ENCODE results near the gene ZNF525. TPM values are rescaled to one million over a fixed set of nuclear protein-coding genes. Genes with fewer than 3 reads are reported as not detected.

ZNF525 gene
- total and polyA plus RNA-seq, 9 of the 15 experiments (the other 6 are each of a cell fraction or from before 2014, with no cell fraction given): 1.5 to 12.0 (median 6.7) TPM

DNA sequence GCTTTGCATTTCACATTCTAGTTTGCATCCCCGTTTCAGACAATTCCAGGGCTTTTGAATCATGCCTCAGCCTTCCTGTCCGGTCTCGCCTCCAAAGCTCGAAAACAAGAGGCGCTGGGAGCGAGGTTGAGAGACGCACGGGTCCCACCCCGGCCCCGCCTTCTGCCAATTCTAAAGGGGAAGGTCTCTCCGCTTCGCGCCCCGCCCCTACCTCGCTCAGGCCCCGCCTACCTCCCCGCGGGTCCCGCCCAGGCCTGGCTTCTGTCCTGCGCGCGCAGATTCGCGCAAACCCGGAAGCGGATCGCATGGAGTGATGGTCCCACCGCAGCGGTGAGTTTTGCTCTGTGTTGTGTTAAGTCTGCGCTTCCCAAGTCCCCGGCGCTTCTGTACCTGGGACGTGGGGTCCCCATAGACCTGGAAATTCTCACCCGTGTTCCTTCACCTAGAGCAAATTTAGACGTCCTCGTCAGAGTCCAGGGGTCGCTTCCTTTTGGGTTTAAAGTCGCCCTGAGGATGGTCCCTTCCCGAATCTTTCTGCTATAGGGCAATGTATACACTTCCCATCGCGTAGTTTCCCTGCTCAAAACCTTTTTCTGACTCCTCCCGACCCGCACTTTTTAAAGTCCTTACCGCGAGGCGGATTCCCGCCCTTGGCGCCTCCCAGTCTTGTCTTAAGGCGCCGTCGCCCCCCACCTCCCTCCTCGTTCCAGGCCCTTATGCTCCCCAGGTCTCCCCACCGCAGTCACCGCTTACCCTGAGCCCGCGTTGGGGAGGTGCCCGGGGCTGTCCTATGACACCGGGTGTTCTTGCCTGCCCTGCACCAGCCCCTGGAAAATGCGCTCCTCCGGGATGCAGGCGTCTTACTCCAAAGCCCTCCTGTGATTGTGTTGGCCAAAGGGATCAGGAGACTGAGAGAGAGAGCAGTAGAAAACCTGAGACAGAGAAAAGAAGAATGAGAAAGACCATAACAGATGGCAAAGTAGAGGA lies 31.7 kb upstream of the ZNF525 start, which contains the start of gene ZNF845 (continued):
- TF ChIP-seq, protein P1, sequence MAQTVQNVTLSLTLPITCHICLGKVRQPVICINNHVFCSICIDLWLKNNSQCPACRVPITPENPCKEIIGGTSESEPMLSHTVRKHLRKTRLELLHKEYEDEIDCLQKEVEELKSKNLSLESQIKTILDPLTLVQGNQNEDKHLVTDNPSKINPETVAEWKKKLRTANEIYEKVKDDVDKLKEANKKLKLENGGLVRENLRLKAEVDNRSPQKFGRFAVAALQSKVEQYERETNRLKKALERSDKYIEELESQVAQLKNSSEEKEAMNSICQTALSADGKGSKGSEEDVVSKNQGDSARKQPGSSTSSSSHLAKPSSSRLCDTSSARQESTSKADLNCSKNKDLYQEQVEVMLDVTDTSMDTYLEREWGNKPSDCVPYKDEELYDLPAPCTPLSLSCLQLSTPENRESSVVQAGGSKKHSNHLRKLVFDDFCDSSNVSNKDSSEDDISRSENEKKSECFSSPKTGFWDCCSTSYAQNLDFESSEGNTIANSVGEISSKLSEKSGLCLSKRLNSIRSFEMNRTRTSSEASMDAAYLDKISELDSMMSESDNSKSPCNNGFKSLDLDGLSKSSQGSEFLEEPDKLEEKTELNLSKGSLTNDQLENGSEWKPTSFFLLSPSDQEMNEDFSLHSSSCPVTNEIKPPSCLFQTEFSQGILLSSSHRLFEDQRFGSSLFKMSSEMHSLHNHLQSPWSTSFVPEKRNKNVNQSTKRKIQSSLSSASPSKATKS (CRISPR knock-in tag; IDR thresholded peaks at IDR 0.05): no peak
- TF ChIP-seq BRD9 (IDR thresholded peaks at IDR 0.05; ENCODE audit: low read depth, partially characterized antibody): no peak
- no peak for TF ChIP-seq SPI1 (IDR thresholded peaks at IDR 0.05; ENCODE audit: borderline replicate concordance, low read depth, low read length)
- TF ChIP-seq PYGO2 (tag; IDR thresholded peaks at IDR 0.05): no peak
- TF ChIP-seq ZNF707 (CRISPR knock-in tag; conservative IDR thresholded peaks at IDR 0.05): no peak
- no peak for TF ChIP-seq EWSR1 (IDR thresholded peaks at IDR 0.05; ENCODE audit: borderline replicate concordance, low read depth, partially characterized antibody)
- TF ChIP-seq ZFP36 (IDR thresholded peaks at IDR 0.05; ENCODE audit: low read depth, low read length, partially characterized antibody): no peak
- no peak; the same call in 1 of the 2 replicates for TF ChIP-seq SMAD4 (CRISPR knock-in tag; conservative IDR thresholded peaks at IDR 0.05)
- peak; percentile 66 for TF ChIP-seq PHF20 (IDR thresholded peaks at IDR 0.05; ENCODE audit: partially characterized antibody)
- no peak for TF ChIP-seq FOXA3 (CRISPR knock-in tag; conservative IDR thresholded peaks at IDR 0.05 in 1 of 2, IDR thresholded peaks at IDR 0.05 in 1 of 2)
- TF ChIP-seq ZNF76 (CRISPR knock-in tag; IDR thresholded peaks at IDR 0.05; ENCODE audit: borderline replicate concordance): no peak
- no peak for TF ChIP-seq SAFB2 (IDR thresholded peaks at IDR 0.05; ENCODE audit: borderline replicate concordance, low read depth, low read length, severe bottlenecking)
- peak; percentile 60 for TF ChIP-seq EP400 (IDR thresholded peaks at IDR 0.05)
- TF ChIP-seq, protein P2, sequence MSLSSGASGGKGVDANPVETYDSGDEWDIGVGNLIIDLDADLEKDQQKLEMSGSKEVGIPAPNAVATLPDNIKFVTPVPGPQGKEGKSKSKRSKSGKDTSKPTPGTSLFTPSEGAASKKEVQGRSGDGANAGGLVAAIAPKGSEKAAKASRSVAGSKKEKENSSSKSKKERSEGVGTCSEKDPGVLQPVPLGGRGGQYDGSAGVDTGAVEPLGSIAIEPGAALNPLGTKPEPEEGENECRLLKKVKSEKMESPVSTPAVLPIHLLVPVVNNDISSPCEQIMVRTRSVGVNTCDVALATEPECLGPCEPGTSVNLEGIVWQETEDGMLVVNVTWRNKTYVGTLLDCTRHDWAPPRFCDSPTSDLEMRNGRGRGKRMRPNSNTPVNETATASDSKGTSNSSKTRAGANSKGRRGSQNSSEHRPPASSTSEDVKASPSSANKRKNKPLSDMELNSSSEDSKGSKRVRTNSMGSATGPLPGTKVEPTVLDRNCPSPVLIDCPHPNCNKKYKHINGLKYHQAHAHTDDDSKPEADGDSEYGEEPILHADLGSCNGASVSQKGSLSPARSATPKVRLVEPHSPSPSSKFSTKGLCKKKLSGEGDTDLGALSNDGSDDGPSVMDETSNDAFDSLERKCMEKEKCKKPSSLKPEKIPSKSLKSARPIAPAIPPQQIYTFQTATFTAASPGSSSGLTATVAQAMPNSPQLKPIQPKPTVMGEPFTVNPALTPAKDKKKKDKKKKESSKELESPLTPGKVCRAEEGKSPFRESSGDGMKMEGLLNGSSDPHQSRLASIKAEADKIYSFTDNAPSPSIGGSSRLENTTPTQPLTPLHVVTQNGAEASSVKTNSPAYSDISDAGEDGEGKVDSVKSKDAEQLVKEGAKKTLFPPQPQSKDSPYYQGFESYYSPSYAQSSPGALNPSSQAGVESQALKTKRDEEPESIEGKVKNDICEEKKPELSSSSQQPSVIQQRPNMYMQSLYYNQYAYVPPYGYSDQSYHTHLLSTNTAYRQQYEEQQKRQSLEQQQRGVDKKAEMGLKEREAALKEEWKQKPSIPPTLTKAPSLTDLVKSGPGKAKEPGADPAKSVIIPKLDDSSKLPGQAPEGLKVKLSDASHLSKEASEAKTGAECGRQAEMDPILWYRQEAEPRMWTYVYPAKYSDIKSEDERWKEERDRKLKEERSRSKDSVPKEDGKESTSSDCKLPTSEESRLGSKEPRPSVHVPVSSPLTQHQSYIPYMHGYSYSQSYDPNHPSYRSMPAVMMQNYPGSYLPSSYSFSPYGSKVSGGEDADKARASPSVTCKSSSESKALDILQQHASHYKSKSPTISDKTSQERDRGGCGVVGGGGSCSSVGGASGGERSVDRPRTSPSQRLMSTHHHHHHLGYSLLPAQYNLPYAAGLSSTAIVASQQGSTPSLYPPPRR (CRISPR knock-in tag; IDR thresholded peaks at IDR 0.05; ENCODE audit: borderline replicate concordance): no peak
- TF ChIP-seq ADNP (tag; IDR thresholded peaks at IDR 0.05): no peak
- no peak for TF ChIP-seq PRMT5 (CRISPR knock-in tag; IDR thresholded peaks at IDR 0.05)
- no peak for TF ChIP-seq STAG1 (CRISPR knock-in tag; IDR thresholded peaks at IDR 0.05; ENCODE audit: borderline replicate concordance)
- peak; percentile 70 for TF ChIP-seq SP1 (CRISPR knock-in tag; IDR thresholded peaks at IDR 0.05)
- TF ChIP-seq SRSF3 (IDR thresholded peaks at IDR 0.05; ENCODE audit: insufficient read depth, low read length): no peak
- no peak for TF ChIP-seq ZNF57 (CRISPR knock-in tag; IDR thresholded peaks at IDR 0.05)
- TF ChIP-seq RB1 (IDR thresholded peaks at IDR 0.05; ENCODE audit: low read depth): no peak

All from K562 (cell line).